ENCODE results near the gene SPATA3.
A peak's percentile ranks its signal among the peaks of the same experiment; 100 is the strongest.

Gene SPATA3

DNA sequence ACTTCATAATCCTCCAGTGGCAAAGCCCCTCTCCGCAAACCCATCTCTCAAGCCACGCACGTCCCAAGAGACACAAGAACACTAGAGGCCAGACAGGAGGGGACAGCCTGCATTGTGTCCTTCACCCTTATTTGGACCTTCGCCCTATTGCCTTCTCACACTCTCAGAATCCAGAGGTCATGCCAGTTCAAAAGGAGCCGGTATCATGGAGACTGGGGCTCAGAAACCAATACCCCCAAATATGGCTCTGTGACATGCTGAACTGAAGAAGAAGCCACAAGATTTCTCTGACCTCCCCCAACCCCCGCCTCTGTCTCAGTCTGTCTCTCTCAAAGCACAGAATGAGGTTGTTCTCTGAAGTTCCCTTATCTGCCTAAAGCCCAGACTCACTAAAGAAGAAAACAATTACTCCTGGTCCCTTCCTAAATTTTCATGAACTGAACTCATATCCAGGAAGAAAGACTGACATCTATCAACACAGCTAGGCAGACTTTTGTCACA lies 19.2 kb upstream of the SPATA3 start:
- Histone ChIP-seq H3K9me3 (ENCODE audit: low read length) (peaks cover 2% of the 10 kb centered on the region), H3K36me3 (ENCODE audit: insufficient read depth, low read length) (no peaks in the 10 kb centered on the region), H3K4me3 (ENCODE audit: low read length) (no peak overlapping the region), H3K27me3 (ENCODE audit: insufficient read depth, low read length) (no peaks in the 10 kb centered on the region), H3K4me1 (ENCODE audit: insufficient read depth, low read length) (peaks cover 14% of the 10 kb centered on the region), H2AFZ (ENCODE audit: low read depth, low read length) (no peak overlapping the region)

DNA sequence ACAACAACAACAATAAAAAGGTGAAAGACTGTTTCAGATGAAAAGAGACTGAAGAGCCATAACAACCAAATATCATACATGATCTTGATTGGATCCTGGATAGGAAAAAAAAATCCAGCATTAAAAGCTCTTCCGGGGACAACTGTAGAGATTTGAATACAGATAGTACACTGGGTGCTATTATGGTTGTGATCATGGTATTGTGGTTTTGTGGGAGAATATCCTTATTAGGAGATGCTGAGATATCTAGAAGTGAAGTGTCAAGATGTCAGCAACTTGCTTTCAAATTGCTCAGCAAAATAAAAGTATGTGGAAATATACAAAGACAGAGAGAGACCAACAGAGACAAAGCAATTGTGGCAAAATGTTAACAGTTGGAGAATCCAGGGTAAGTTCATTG lies 15.5 kb upstream of the SPATA3 start:
- no peaks in the 10 kb centered on the region for H3K9me3 ChIP-seq (ENCODE audit: low read length)
- H3K36me3 ChIP-seq (ENCODE audit: insufficient read depth, low read length), result no peaks in the 10 kb centered on the region
- no peak overlapping the region for H3K4me3 ChIP-seq (ENCODE audit: low read length)
- no peaks in the 10 kb centered on the region for H3K27me3 ChIP-seq (ENCODE audit: insufficient read depth, low read length)
- H3K4me1 ChIP-seq (ENCODE audit: insufficient read depth, low read length), result peaks cover 14% of the 10 kb centered on the region
- H2AFZ ChIP-seq (ENCODE audit: low read depth, low read length), result no peak overlapping the region

DNA sequence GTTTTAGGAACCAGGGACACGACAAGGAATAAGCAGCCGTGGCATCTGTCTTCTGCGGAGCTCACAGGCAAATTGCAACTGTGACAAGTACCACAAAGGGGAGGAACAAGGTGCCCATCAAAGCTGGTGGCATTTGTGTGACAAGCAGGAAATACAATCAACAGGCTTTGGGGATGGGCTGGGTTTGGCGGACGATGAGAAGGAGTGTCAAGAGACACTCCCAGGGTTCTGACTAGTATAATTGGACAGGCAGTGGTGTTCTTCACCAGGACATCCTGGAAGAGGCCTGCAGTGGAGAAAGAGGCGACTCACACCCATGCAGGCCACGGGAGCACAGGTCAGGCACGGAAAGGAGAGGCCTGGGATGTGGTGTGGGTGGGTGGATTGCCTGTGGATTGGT lies 14.2 kb upstream of the SPATA3 start:
- Histone ChIP-seq H3K9me3 (ENCODE audit: low read length) (no peaks in the 10 kb centered on the region), H3K4me1 (ENCODE audit: insufficient read depth, low read length) (peaks cover 8% of the 10 kb centered on the region), H3K36me3 (ENCODE audit: insufficient read depth, low read length) (no peaks in the 10 kb centered on the region), H3K27me3 (ENCODE audit: insufficient read depth, low read length) (no peaks in the 10 kb centered on the region), H3K4me3 (ENCODE audit: low read length) (no peak overlapping the region), H2AFZ (ENCODE audit: low read depth, low read length) (no peak overlapping the region)

DNA sequence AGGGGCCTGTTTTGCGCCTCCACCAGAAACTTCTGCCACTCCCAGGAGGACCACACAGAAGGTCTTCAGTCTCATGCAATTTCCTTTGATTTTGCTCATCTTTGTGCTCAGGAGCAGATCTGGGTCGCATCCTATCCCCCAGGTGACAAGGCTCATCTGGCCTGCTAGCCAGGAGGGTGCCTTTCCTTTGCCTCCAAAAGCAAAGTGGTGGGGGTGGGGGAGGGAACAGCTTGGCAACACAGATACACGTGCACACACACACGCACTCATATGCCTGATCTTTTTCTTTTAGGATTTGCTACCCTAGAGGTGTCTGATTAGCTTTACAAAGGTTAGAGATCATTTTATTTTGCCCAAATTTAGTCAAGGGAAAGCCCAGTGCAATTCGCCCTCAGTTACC lies 13.8 kb upstream of the SPATA3 start:
- H3K27me3 ChIP-seq (ENCODE audit: insufficient read depth, low read length), result no peaks in the 10 kb centered on the region
- no peak overlapping the region for H3K4me3 ChIP-seq (ENCODE audit: low read length)
- H2AFZ ChIP-seq (ENCODE audit: low read depth, low read length), result no peak overlapping the region
- peaks cover 8% of the 10 kb centered on the region for H3K4me1 ChIP-seq (ENCODE audit: insufficient read depth, low read length)
- no peaks in the 10 kb centered on the region for H3K36me3 ChIP-seq (ENCODE audit: insufficient read depth, low read length)
- H3K9me3 ChIP-seq (ENCODE audit: low read length), result no peaks in the 10 kb centered on the region

DNA sequence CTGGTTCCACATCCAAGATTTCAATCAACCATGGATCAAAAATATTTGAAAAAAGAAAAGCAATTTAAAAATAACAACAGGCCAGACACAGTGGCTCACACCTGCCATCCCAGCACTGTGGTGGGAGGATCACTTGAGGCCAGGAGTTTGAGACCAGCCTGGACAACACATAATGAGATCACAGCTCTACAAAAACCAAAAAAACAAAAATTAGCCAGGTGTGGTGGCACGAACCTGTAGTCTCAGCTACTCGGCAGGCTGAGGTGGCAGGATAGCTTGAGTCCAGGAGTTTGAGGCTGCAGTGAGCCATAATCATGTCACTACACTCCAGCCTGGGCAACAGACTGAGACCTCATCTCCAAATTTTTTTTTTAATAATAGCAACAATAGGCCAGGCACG lies 13.4 kb upstream of the SPATA3 start:
- H3K36me3 ChIP-seq (ENCODE audit: insufficient read depth, low read length), result no peaks in the 10 kb centered on the region
- no peak overlapping the region for H2AFZ ChIP-seq (ENCODE audit: low read depth, low read length)
- no peaks in the 10 kb centered on the region for H3K27me3 ChIP-seq (ENCODE audit: insufficient read depth, low read length)
- no peak overlapping the region for H3K4me3 ChIP-seq (ENCODE audit: low read length)
- H3K9me3 ChIP-seq (ENCODE audit: low read length), result no peaks in the 10 kb centered on the region
- H3K4me1 ChIP-seq (ENCODE audit: insufficient read depth, low read length), result peaks cover 4% of the 10 kb centered on the region

DNA sequence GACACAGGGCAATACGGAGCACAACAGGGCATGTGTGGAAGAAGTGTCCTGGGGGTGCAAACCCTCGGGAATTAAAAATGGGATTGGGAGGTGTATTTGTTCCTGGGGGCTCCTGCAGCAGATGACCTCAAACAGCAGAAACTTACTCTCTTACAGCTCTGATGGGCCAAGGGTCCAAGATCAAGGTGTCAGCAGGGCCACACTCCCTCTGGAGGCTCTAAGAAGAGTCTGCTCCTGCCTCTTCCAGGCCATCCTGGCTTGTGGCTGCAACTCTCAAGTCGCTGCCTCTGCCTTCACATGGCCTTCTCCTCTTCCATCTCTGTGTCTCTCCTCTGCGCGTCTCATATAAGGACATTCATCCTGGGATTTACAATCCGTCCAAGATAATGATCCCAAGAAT lies 12.4 kb upstream of the SPATA3 start:
- H3K27me3 ChIP-seq (ENCODE audit: insufficient read depth, low read length), result no peaks in the 10 kb centered on the region
- no peaks in the 10 kb centered on the region for H3K9me3 ChIP-seq (ENCODE audit: low read length)
- H3K36me3 ChIP-seq (ENCODE audit: insufficient read depth, low read length), result no peaks in the 10 kb centered on the region
- no peak overlapping the region for H2AFZ ChIP-seq (ENCODE audit: low read depth, low read length)
- no peak overlapping the region for H3K4me3 ChIP-seq (ENCODE audit: low read length)
- peaks cover 4% of the 10 kb centered on the region for H3K4me1 ChIP-seq (ENCODE audit: insufficient read depth, low read length)

DNA sequence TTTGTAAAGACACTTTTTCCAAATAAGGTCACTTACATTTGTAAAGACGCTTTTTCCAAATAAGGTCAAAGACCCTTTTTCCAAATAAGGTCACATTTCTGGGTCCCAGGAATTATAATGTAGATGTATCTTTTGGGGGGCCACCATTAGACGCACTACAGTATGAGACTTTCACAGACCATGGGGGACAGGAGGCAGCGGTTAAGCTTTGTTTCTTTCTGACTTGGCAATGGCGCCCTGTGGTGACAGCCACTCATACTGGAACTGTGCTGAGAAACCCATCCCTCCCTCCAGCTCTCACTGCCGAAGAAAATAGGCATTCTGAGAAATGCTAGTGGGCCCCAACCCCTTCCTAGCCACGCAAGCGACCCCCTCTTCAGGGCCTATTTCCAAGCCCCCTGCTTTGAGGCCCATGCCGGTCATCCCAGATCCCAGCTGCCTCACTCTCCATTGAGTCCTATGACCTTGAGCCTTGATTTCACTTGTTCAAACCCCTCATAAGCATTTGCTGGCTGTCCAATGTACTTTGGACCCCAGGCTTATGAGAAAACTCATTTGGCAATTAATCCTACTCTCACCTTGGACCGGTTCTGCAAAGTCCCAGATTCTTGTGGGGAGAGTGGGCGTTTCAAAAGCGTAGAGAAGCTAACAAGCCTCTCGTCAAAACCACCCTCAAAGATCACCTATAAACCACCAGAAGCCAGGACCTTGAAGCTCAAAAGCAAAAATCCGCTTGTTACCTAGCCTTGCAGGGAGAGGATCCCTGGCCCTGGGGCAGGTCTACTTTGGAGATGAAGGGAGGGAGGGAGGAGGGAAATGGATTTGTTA lies 11.3 kb upstream of the SPATA3 start:
- H3K4me1 ChIP-seq (ENCODE audit: insufficient read depth, low read length), result peaks cover 4% of the 10 kb centered on the region
- no peaks in the 10 kb centered on the region for H3K27me3 ChIP-seq (ENCODE audit: insufficient read depth, low read length)
- no peaks in the 10 kb centered on the region for H3K9me3 ChIP-seq (ENCODE audit: low read length)
- no peak overlapping the region for H2AFZ ChIP-seq (ENCODE audit: low read depth, low read length)
- no peak overlapping the region for H3K4me3 ChIP-seq (ENCODE audit: low read length)
- H3K36me3 ChIP-seq (ENCODE audit: insufficient read depth, low read length), result no peaks in the 10 kb centered on the region

DNA sequence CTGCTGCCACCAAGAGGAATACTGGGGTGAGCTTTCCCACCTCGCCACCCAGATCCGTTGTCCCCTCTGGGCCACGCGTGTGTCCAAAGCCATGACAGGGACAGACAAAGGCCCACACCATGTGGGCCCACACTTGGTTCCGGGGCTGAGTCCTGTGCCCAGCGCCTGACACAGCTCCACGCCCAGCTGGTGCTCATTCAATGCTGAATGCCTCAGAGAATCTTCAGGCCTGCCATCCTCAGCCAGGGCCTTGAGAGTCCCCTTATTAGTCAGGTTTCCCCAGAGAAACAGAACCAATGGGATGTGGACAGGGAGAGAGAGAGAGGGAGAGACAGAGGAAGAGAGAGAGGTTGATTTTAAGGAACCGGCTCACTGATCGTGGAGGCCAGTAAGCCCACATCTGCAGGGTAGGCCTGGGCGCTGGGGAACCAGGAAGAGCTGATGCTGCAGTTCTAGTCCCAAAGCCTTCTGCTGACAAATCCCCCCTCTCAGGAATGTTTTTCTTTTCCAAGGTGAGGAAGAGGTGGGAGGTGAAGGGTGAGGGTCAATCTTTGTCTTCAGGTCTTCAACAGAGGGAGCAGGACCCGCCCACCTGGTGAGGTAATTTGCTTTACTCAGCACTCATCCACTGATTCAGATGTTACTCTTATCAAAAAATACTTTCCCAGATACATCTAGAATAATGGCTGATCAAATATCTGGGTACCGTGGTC lies 10.2 kb upstream of the SPATA3 start:
- H3K27me3 ChIP-seq (ENCODE audit: insufficient read depth, low read length), result no peaks in the 10 kb centered on the region
- H3K4me3 ChIP-seq (ENCODE audit: low read length), result no peak overlapping the region
- H2AFZ ChIP-seq (ENCODE audit: low read depth, low read length), result no peak overlapping the region
- H3K4me1 ChIP-seq (ENCODE audit: insufficient read depth, low read length), result peaks cover 4% of the 10 kb centered on the region
- H3K36me3 ChIP-seq (ENCODE audit: insufficient read depth, low read length), result no peaks in the 10 kb centered on the region
- no peaks in the 10 kb centered on the region for H3K9me3 ChIP-seq (ENCODE audit: low read length)

DNA sequence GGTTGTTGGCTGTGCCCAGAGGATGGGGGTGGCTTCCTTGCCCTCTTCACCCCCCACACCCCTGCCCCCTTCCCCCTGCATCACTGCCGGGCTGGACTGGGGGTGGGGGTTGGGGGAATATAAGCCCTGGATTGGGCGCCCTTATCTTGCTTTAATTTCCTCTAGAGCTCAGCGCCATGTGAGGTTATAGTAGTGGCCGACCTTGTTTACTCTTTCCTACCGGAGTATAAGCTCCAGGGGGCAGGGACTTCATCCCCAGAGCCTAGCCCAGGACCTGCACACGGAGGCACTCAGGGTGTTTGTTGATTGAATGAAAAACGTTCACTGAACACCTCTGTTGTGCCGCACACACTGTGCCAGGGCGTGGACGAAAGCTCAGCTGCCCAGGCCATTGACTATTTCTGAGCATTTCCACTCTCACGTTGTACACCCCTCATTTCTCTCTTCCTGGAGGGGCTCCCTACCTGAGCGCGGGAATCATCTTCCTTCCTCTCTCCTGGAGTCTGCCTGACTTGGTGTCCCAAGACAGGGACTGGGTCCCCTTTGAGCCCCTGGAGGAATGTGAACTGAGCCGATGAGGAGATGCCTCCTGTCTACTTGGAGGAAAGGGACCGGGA lies 9.3 kb upstream of the SPATA3 start:
- Histone ChIP-seq H3K27me3 (ENCODE audit: insufficient read depth, low read length) (no peaks in the 10 kb centered on the region), H3K4me1 (ENCODE audit: insufficient read depth, low read length) (peaks cover 4% of the 10 kb centered on the region), H3K4me3 (ENCODE audit: low read length) (peak overlapping the region; percentile 24)

DNA sequence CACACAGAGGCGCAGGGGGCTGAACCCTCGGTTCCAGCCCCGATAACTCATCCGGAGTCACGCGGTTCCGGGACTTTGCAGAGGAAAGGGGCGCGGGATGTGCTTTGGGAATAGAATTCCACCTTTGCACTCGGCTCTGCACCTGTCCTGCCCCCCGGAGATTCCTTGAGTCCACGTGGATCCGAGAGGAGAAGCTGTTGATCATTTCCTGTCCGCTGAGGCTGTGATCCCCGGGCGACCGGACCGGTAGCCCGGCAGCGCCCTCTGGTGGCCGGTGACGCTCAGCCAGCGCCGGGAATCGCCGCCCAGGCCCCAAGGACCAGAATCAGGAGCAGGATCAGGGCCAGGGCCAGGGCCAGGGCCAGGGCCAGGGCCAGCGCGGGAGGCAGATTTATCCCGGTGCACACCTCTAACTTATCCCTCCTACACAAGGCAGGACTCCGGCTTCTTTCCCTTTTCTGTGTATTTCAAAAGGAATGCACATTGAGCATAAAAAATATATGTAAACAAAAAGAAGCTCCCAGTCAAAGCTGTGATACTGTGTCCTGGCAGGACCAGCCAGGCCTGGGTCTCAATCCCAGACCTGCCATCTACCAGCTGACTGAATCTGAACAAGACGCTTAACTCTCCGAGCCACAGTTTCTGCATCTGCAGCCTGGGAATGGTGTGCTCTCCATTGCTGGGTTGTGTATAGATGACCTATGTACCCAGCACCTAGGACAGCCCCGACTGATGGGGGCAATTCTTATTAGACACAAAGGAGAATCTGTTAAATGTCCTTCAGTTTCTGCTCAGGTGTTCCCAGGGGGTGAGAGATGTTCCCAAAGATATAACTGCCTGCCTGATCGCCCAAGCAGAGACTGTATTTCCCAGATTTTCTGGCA lies 8.5 kb upstream of the SPATA3 start:
- H3K36me3 ChIP-seq (ENCODE audit: insufficient read depth, low read length), result no peaks in the 10 kb centered on the region
- H3K27me3 ChIP-seq (ENCODE audit: insufficient read depth, low read length), result no peaks in the 10 kb centered on the region
- peak overlapping the region; percentile 24 for H3K4me3 ChIP-seq (ENCODE audit: low read length)
- no peaks in the 10 kb centered on the region for H3K9me3 ChIP-seq (ENCODE audit: low read length)
- peak overlapping the region; percentile 66 for H2AFZ ChIP-seq (ENCODE audit: low read depth, low read length)
- H3K4me1 ChIP-seq (ENCODE audit: insufficient read depth, low read length), result peaks cover 4% of the 10 kb centered on the region

More for the DNA sequence above, 9.3 kb upstream of the SPATA3 start:
- H3K36me3 ChIP-seq (ENCODE audit: insufficient read depth, low read length), result no peaks in the 10 kb centered on the region
- H2AFZ ChIP-seq (ENCODE audit: low read depth, low read length), result peak overlapping the region; percentile 66
- no peaks in the 10 kb centered on the region for H3K9me3 ChIP-seq (ENCODE audit: low read length)

DNA sequence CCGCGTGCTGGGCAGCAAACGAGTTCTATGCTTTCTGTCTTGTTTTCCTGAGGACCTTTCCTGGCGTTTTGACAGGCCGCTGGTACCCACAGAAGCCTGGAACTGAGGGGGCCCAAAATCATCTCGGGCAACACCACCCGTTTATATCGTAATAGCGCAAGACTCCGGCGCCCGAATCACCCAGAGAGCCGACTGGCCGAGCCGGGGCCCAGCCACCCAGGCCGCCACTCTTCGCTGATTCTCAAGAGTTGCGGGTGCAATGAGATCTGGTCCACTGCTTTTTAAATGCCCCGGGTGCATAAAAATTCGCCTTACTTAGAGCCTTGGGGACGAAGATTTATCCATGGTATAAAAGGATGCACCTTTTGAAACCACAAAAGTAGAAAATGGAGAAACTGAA lies 6.2 kb upstream of the SPATA3 start:
- no peak overlapping the region for H2AFZ ChIP-seq (ENCODE audit: low read depth, low read length)
- H3K4me1 ChIP-seq (ENCODE audit: insufficient read depth, low read length), result peaks cover 4% of the 10 kb centered on the region
- H3K27me3 ChIP-seq (ENCODE audit: insufficient read depth, low read length), result no peaks in the 10 kb centered on the region
- H3K4me3 ChIP-seq (ENCODE audit: low read length), result no peak overlapping the region
- H3K36me3 ChIP-seq (ENCODE audit: insufficient read depth, low read length), result no peaks in the 10 kb centered on the region
- H3K9me3 ChIP-seq (ENCODE audit: low read length), result no peaks in the 10 kb centered on the region

DNA sequence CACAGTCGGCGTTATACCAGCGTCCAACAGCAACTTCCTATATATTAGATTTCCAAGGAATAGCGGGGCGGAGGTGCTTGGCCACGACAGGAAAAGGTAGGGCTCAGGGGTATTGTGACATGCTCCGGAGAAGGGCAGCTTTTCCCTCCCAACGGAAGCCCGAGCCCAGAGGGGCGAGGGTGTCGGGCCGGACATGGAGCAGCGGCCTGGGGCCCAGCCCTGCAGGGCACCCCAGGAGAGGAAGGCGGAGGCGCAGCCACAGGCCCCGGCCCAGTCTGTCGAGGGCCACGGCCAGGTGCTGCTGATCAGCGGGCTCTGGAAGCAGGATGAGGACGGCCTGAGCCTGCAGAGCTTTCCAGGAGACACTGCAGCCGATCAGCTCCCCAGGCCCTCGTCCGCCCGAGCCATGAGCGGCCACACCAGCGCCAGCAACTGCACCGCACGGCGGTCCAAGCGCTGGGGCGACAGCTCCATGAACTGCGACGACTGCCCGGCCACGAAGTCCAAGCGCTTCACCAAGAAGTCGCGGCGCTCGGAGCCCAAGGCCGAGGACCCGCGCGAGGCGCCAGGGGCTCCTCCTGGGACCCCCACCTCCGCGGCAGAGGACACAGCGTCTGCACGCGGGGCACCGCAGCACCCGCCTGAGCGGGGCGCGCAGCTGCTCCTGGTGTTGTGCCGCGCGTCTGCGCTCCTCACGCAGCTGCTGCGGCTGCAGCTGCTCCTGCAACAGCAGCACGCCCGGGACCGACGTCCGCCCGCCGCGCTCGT lies 5.6 kb upstream of the SPATA3 start:
- Histone ChIP-seq H3K4me3 (ENCODE audit: low read length) (no peak overlapping the region), H3K27me3 (ENCODE audit: insufficient read depth, low read length) (no peaks in the 10 kb centered on the region), H2AFZ (ENCODE audit: low read depth, low read length) (no peak overlapping the region), H3K36me3 (ENCODE audit: insufficient read depth, low read length) (no peaks in the 10 kb centered on the region), H3K4me1 (ENCODE audit: insufficient read depth, low read length) (peaks cover 4% of the 10 kb centered on the region), H3K9me3 (ENCODE audit: low read length) (no peaks in the 10 kb centered on the region)
